CD4-positive, alpha-beta memory T cell (primary cell): ENCODE measurements around the gene TNNI2. TPM values are rescaled to one million over a fixed set of nuclear protein-coding genes. Genes with fewer than 3 reads are reported as not detected.

Experiments used
- CTCF ChIA-PET: fragments of 350-600 bp; sonication (Branson Sonifier 250); formaldehyde crosslinking; loops from one replicate; lab custom pipeline; 2021; ENCODE audit warnings: inconsistent platforms; ENCODE audit not compliant: partially characterized antibody; lab: Charles Lee
- POLR2A ChIA-PET: fragments of 350-600 bp; sonication (Branson Sonifier 250); formaldehyde crosslinking; loops from one replicate; lab custom pipeline; 2021; ENCODE audit not compliant: partially characterized antibody; lab: Charles Lee
- DNase-seq, 5 donors: peaks; one replicate each; pipeline versions ENCODE4 v3.0.0 to v3.0.0-alpha.2; 2020 to 2022; ENCODE audit warnings: mixed read lengths in 1 of 5
- H3K27ac ChIP-seq: one replicate; pipeline ENCODE4 v1.7.0; 2013; ENCODE audit warnings: low read depth, low read length
- H3K27me3 ChIP-seq: 2 replicates; pipeline ENCODE4 v1.7.0; 2013; ENCODE audit warnings: mild to moderate bottlenecking, low read length, moderate library complexity; ENCODE audit not compliant: insufficient read depth
- H3K36me3 ChIP-seq: 2 replicates; pipeline ENCODE4 v1.7.0; 2013; ENCODE audit warnings: mild to moderate bottlenecking, low read length, moderate library complexity; ENCODE audit not compliant: insufficient read depth
- H3K4me1 ChIP-seq: 2 replicates; pipeline ENCODE4 v1.7.0; 2013; ENCODE audit warnings: mild to moderate bottlenecking, low read length, moderate library complexity; ENCODE audit not compliant: insufficient read depth
- H3K4me3 ChIP-seq, 2 donors: one replicate each; pipeline ENCODE4 v1.7.0; 2013; ENCODE audit warnings: low read length in 2 of 2, mild to moderate bottlenecking in 1 of 2
- H3K9me3 ChIP-seq, 2 donors: one replicate each; pipeline ENCODE4 v1.7.0; 2013; ENCODE audit warnings: low read length in 2 of 2, control low read depth in 1 of 2; ENCODE audit not compliant: control insufficient read depth in 1 of 2
- H3K27ac Mint-ChIP-seq, 7 donors: one replicate each; pipeline ENCODE4 v1.8.0; 2020 to 2021; ENCODE audit warnings: mixed read lengths in 7 of 7, mild to moderate bottlenecking in 6 of 7, inconsistent platforms in 3 of 7, moderate library complexity in 3 of 7
- H3K27me3 Mint-ChIP-seq, 2 donors: one replicate each; pipeline ENCODE4 v1.8.0; 2020 to 2021; ENCODE audit warnings: mixed read lengths in 2 of 2
- H3K36me3 Mint-ChIP-seq, 2 donors: one replicate each; pipeline ENCODE4 v1.8.0; 2020 to 2021; ENCODE audit warnings: mixed read lengths in 2 of 2, inconsistent platforms in 1 of 2, mild to moderate bottlenecking in 1 of 2
- H3K4me1 Mint-ChIP-seq, 4 donors: one replicate each; pipeline ENCODE4 v1.8.0; 2020 to 2021; ENCODE audit warnings: mixed read lengths in 4 of 4, mild to moderate bottlenecking in 1 of 4
- H3K4me3 Mint-ChIP-seq, 8 donors: one replicate each; pipeline ENCODE4 v1.8.0; 2020 to 2021; ENCODE audit warnings: mixed read lengths in 8 of 8, mild to moderate bottlenecking in 7 of 8, moderate library complexity in 6 of 8, inconsistent platforms in 3 of 8
- H3K9me3 Mint-ChIP-seq, 8 donors: one replicate each; pipeline ENCODE4 v1.8.0; 2020 to 2021; ENCODE audit warnings: mixed read lengths in 8 of 8, mild to moderate bottlenecking in 5 of 8, inconsistent platforms in 3 of 8, moderate library complexity in 1 of 8
- intact Hi-C: fragments of 100-400 bp; cut with micrococcal nuclease; formaldehyde crosslinking; loops from one replicate; pipeline ENCODE4 v1.15.1; 2023
- polyA plus RNA-seq, 2 donors: library from polyadenylated mRNA; unstranded; fragments of 300-500 nt; fragmentation: Illumina TruSeq; gene quantifications; one replicate each; pipeline ENCODE4 v1.2.3, GENCODE V29; 2021
- total RNA-seq, 2 experiments: library from RNA; stranded (reverse); gene quantifications; one replicate each; pipeline ENCODE4 v1.2.3, GENCODE V29; 2021

Gene TNNI2
- total and polyA plus RNA-seq, 4 experiments from 2014 or later = not detected

DNA sequence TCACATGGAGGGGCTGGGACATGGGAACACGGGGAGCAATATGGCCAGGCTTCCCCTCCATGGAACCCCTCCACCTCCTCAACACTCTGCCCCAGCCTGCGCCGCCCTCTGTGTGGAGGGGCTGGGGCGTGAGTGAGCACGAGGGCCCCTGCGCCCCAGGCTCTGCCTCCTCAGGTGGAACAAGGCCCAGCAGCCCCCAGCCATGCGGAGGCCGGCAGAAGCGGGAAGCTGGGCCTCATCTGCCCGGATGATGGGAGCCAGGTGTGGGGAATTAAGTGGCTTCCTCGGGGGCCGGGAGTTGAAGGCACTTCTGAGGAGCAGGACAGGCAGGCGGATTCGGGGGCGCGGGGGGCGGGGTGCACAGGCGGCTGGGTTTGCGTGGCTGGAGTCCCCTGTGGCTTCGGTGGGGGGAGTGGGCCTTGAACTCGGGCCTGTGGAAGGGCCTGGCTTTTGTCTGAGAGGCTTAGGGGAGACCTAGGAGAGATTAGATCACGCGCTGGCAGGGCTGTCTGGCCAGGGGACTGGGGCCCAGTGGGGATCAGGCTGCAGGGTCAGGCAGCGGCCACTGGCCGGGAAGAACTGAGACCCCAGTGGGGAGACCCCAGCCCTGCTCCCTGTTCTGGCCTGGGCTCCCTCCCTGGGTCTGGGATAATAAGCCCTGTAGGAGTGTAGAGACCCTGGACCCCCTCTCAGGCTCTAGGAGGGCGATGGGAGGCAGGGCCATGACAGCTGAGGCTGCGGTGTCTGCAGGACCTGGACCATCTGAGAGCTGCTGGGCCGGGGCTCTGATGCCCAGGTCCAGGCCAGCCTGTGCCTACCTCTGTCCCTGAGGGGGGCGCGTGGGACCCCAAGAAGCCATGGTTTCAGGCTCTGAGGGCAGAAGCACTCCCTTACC lies 39.6 kb downstream of the TNNI2 start:
- H3K4me3 Mint-ChIP-seq = no peak overlapping the region
- no peak overlapping the region for H3K27ac ChIP-seq
- intact Hi-C loops = no loop called here
- CTCF ChIA-PET = interaction anchor here (1.2 kb wide), 1 partner anchor 273 kb away, joined by 3 read pairs; no protein-coding TSS in a partner anchor
- H3K4me1 ChIP-seq = peaks cover 13% of the 10 kb centered on the region
- peak in 1 of 5 donors; percentile 34 for DNase-seq
- POLR2A ChIA-PET = interaction anchor here (0.7 to 12.3 kb wide), 3 partner anchors 20 to 39 kb away, joined by 3 to 189 read pairs (median 4); partner anchors contain the start of gene LSP1
- H3K4me3 ChIP-seq = no peak overlapping the region
- no peaks in the 10 kb centered on the region for H3K27me3 Mint-ChIP-seq
- no peaks in the 10 kb centered on the region for H3K9me3 ChIP-seq
- H3K27me3 ChIP-seq = no peaks in the 10 kb centered on the region
- peaks cover 0 to 16% of the 10 kb centered on the region in 2 donors for H3K36me3 Mint-ChIP-seq
- peaks cover 5 to 23% (median 16%) of the 10 kb centered on the region in 4 donors for H3K4me1 Mint-ChIP-seq
- peaks cover 6% of the 10 kb centered on the region for H3K36me3 ChIP-seq
- H3K27ac Mint-ChIP-seq = peak overlapping the region in 1 of 7 donors; percentile 11
- H3K9me3 Mint-ChIP-seq = peaks cover 0 to 1% (median 0%) of the 10 kb centered on the region in 8 donors

DNA sequence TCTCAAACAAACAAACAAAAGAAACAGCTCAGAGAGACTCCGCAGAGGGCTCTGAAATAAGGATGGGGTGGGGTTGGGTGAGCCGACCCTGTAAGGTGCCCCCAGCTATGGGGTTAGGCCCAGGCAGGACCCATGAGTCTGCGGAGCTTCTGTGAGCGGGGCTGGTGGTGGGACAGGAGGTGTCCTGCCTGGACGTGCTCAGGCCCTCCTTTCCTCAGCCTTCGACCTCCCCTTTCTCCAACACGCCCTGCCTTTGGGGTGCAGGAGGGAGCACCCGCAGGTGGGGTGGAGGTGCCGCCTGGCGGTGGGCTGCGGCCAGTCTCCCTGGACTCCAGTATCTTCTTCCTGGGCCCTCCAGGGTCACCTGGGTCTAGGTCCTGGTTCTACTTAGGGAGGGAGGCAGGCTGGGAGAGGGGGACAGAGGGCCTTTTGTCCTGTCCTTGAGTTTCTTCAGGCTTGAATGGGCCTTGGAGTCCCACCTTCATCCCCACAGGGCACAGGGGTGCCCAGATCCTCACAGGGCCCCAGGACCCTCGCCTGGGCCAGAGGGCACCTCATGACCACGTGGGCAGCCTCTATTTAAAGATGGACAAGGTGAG lies 40.7 kb downstream of the TNNI2 start:
- H3K36me3 ChIP-seq = peaks cover 17% of the 10 kb centered on the region

DNA sequence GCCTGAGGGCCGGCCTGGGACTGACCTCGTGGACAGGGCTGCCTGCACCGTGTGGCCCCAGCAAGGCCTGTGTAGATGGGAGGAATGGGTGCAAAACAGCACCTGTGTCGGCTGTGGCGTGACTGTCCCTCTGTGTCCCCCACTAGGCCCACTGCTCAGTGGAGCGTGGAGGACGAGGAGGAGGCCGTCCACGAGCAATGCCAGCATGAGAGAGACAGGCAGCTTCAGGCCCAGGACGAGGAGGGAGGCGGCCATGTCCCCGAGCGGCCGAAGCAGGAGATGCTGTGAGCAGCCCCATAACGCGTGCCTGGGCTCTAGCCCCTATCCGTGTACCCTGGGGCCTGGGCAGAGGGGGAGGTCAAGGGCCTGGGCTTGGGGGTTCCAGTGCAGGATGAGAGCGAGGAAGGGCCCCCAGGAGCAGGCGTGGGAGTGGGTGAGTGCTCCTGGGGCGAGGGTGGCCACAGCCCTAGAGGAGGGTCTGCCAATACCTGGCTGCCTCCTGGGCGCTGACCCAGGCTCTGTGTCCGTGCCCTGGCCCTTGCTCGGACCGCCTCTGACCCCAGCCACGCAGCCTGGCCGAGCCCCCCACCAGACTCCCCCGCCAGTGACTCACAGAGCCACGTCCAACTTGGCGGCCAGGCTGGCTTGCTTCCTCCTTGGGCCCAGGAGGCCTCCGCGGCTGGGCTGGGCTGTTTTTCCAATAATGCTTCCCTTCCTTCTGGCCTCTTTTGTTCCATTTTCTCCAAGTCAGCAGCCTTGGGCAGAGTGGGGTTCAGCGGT lies 41.4 kb downstream of the TNNI2 start:
- Mint-ChIP-seq H3K27me3 (no peaks in the 10 kb centered on the region), H3K9me3 (peaks cover 0 to 1% (median 0%) of the 10 kb centered on the region in 8 donors), H3K36me3 (peaks cover 0 to 16% of the 10 kb centered on the region in 2 donors), H3K27ac (peak overlapping the region in 3 of 7 donors; percentile 20 to 68 (median 62)), H3K4me3 (no peak overlapping the region), H3K4me1 (peaks cover 4 to 22% (median 14%) of the 10 kb centered on the region in 4 donors)
- DNase-seq = peak in 1 of 5 donors; percentile 29
- intact Hi-C loops = loop anchor here (5.0 to 10.0 kb wide), 2 partner anchors 37 to 185 kb away; partner anchors contain the start of genes KRTAP5-6 and TNNT3
- Histone ChIP-seq H3K27ac (no peak overlapping the region), H3K4me1 (peaks cover 13% of the 10 kb centered on the region), H3K27me3 (no peaks in the 10 kb centered on the region), H3K36me3 (peaks cover 24% of the 10 kb centered on the region), H3K9me3 (no peaks in the 10 kb centered on the region), H3K4me3 (no peak overlapping the region)
- ChIA-PET CTCF (interaction anchor here (2.5 to 4.2 kb wide), 2 partner anchors 28 to 157 kb away, joined by 6 to 46 read pairs; partner anchors contain the start of gene LSP1), POLR2A (interaction anchor here (0.8 to 12.3 kb wide), 3 partner anchors 10 to 37 kb away, joined by 3 to 189 read pairs (median 4); partner anchors contain the start of gene LSP1)

More for the DNA sequence above, 40.7 kb downstream of the TNNI2 start:
- peaks cover 13% of the 10 kb centered on the region for H3K4me1 ChIP-seq
- H3K27ac Mint-ChIP-seq = peak overlapping the region in 2 of 7 donors; percentile 11 to 47
- H3K9me3 Mint-ChIP-seq = peaks cover 0 to 1% (median 0%) of the 10 kb centered on the region in 8 donors
- H3K27me3 Mint-ChIP-seq = no peaks in the 10 kb centered on the region
- H3K27me3 ChIP-seq = no peaks in the 10 kb centered on the region
- peaks cover 4 to 23% (median 15%) of the 10 kb centered on the region in 4 donors for H3K4me1 Mint-ChIP-seq
- H3K4me3 Mint-ChIP-seq = no peak overlapping the region
- CTCF ChIA-PET = interaction anchor here (1.2 kb wide), 1 partner anchor 272 kb away, joined by 3 read pairs; no protein-coding TSS in a partner anchor
- H3K4me3 ChIP-seq = no peak overlapping the region
- peak in 1 of 5 donors; percentile 31 for DNase-seq
- no peaks in the 10 kb centered on the region for H3K9me3 ChIP-seq
- H3K36me3 Mint-ChIP-seq = peaks cover 0 to 16% of the 10 kb centered on the region in 2 donors
- intact Hi-C loops = no loop called here
- POLR2A ChIA-PET = interaction anchor here (1.4 to 12.3 kb wide), 2 partner anchors 28 to 38 kb away, joined by 4 to 189 read pairs; partner anchors contain the start of gene LSP1
- H3K27ac ChIP-seq = no peak overlapping the region

DNA sequence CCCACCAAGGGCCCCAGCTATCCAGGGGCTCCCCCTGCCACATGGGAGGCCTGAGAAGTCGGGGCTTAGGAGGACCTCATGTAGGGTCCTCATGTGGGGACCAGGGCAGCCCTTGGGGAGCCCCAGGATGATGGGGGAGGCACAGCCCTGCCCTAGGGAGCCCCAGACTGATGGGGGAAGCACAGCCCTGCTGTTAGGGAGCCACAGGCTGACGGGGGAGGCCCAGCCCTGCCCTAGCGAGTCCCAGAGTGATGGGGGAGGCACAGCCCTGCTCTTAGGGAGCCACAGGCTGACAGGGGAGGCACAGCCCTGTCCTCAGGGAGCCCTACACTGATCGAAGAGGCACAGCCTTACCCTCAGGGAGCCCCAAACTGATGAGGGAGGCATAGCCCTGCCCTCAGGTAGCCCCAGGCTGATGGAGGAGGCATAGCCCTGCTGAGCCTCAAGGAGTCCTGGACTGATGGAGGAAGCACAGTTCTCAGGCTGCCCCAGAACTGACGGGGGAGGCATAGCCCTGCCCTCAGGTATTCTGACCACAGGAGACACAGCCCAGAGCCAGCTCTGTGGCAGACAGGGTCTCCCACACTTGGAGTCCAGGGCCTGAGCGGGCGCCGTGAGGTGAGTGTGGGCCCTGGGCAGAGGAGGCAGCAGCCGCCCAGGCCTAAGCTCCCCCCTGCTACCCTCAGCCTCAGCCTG lies 42.1 kb downstream of the TNNI2 start:
- H3K27me3 Mint-ChIP-seq = no peaks in the 10 kb centered on the region
- H3K4me1 ChIP-seq = peaks cover 15% of the 10 kb centered on the region
- H3K4me3 Mint-ChIP-seq = no peak overlapping the region
- peaks cover 31% of the 10 kb centered on the region for H3K36me3 ChIP-seq
- no peaks in the 10 kb centered on the region for H3K9me3 ChIP-seq
- ChIA-PET POLR2A (interaction anchor here (0.6 to 12.3 kb wide), 5 partner anchors 9 to 45 kb away, joined by 3 to 189 read pairs (median 5); partner anchors contain the start of gene LSP1), CTCF (interaction anchor here (1.2 to 4.2 kb wide), 4 partner anchors 29 to 270 kb away, joined by 3 to 46 read pairs (median 12); partner anchors contain the start of genes LSP1 and TNNI2)
- H3K27me3 ChIP-seq = no peaks in the 10 kb centered on the region
- no peaks in the 10 kb centered on the region for H3K9me3 Mint-ChIP-seq
- peak overlapping the region in 6 of 7 donors; percentile 10 to 68 (median 42) for H3K27ac Mint-ChIP-seq
- intact Hi-C loops = loop anchor here (5.0 to 10.0 kb wide), 2 partner anchors 36 to 186 kb away; partner anchors contain the start of genes KRTAP5-6 and TNNT3
- H3K27ac ChIP-seq = no peak overlapping the region
- peaks cover 0 to 13% of the 10 kb centered on the region in 2 donors for H3K36me3 Mint-ChIP-seq
- DNase-seq = peak in 1 of 5 donors; percentile 25
- H3K4me1 Mint-ChIP-seq = peaks cover 2 to 18% (median 10%) of the 10 kb centered on the region in 4 donors
- H3K4me3 ChIP-seq = no peak overlapping the region

DNA sequence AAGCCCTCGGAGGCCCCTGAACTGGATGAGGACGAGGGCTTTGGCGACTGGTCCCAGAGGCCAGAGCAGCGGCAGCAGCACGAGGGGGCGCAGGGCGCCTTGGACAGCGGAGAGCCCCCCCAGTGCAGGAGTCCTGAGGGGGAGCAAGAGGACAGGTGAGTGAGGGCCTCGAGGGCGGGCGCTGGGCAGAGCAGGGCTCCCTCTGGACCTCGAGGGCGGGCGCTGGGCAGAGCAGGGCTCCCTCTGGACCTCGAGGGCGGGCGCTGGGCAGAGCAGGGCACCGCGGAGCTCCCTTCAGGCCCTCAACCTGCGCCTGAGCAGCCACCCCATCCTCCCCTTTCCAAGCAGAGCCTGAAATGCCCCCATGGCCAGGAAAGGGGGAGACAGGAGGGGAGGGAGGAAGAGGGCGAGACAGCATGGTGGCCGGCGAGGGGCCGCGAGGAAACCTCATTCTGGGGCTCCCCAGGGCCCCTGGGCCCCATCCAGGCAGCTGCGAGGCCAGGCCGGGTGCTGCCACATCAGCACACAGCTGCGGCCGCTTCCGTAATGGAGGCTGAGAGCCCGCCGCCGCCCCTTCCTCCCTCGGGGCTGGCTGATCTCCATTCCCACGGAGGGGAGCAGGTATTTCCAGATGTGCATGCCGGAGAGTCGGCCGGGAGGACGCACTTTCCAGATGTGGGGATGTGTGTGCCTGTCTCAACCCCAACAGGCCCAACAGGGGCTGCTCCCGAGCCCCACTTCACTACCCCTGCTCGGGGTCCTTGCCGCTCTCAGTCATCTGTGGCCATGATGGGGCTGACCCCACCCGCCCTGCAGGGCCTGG lies 42.9 kb downstream of the TNNI2 start:
- Mint-ChIP-seq H3K27me3 (no peaks in the 10 kb centered on the region), H3K36me3 (peaks cover 0 to 13% of the 10 kb centered on the region in 2 donors), H3K27ac (peak overlapping the region in 3 of 7 donors; percentile 47 to 64 (median 59)), H3K4me1 (peaks cover 2 to 18% (median 10%) of the 10 kb centered on the region in 4 donors), H3K9me3 (no peaks in the 10 kb centered on the region), H3K4me3 (no peak overlapping the region)
- H3K9me3 ChIP-seq = no peaks in the 10 kb centered on the region
- no peaks in the 10 kb centered on the region for H3K27me3 ChIP-seq
- peaks cover 38% of the 10 kb centered on the region for H3K36me3 ChIP-seq
- ChIA-PET POLR2A (interaction anchor here (0.6 to 12.3 kb wide), 10 partner anchors 8 to 188 kb away, joined by 3 to 189 read pairs (median 4); partner anchors contain the start of genes LSP1 and PRR33), CTCF (interaction anchor here (0.6 to 4.2 kb wide), 23 partner anchors 10 to 345 kb away, joined by 3 to 46 read pairs (median 4); partner anchors contain the start of genes LSP1, PRR33 and TNNI2)
- intact Hi-C loops = loop anchor here (1.0 to 10.0 kb wide), 5 partner anchors 28 to 270 kb away; partner anchors contain the start of genes KRTAP5-6, LSP1 and TNNT3
- no peak overlapping the region for H3K27ac ChIP-seq
- H3K4me1 ChIP-seq = peaks cover 18% of the 10 kb centered on the region
- H3K4me3 ChIP-seq = no peak overlapping the region
- peak in 2 of 5 donors; percentile 15 to 34 for DNase-seq
